Measurements from ENCODE around the gene THAP2.
A peak's percentile ranks its signal among the peaks of the same experiment; 100 is the strongest.
"Not testable (repeated sequence)": the region's sequence is repeated elsewhere in the genome, so short reads cannot be mapped to it uniquely, and the experiment has no call there.

THAP2 gene

GRCh38 chr12:71664411-71665089 lies 449 bp downstream of the THAP2 start:
- DNase-seq = no peak

GRCh38 chr12:71665090-71665463 lies 976 bp downstream of the THAP2 start:
- no peak for DNase-seq

- no peak for DNase-seq
Measured at GRCh38 chr12:71666259-71666658, 2.2 kb downstream of the THAP2 start.

- DNase-seq = no peak
Measured at GRCh38 chr12:71671311-71671710, 7.2 kb downstream of the THAP2 start.

- no peak for DNase-seq
Measured at GRCh38 chr12:71671816-71672215, 7.7 kb downstream of the THAP2 start.

GRCh38 chr12:71682466-71682865 lies 18.4 kb downstream of the THAP2 start:
- no peak for DNase-seq

GRCh38 chr12:71683633-71684032 lies 19.5 kb downstream of the THAP2 start:
- DNase-seq = no peak

GRCh38 chr12:71684081-71684480 lies 20.0 kb downstream of the THAP2 start:
- DNase-seq = peak; percentile 44

- DNase-seq = no peak
Measured at GRCh38 chr12:71685312-71685906, 21.3 kb downstream of the THAP2 start.

GRCh38 chr12:71685914-71686657 lies 22.0 kb downstream of the THAP2 start, which contains the start of gene TMEM19:
Gene TMEM19 (plus strand): TSS chr12:71686082. CDS start chr12:71686681, 599 bp downstream.
- DNase-seq = peak; percentile 90

GRCh38 chr12:71686658-71687025 lies 22.5 kb downstream of the THAP2 start:
- peak; percentile 39 for DNase-seq

- DNase-seq = not testable (repeated sequence)
Measured at GRCh38 chr12:71687172-71687571, 23.1 kb downstream of the THAP2 start.

- DNase-seq = no peak
Measured at GRCh38 chr12:71688961-71689570, 25.0 kb downstream of the THAP2 start.

- DNase-seq = no peak
Measured at GRCh38 chr12:71691504-71692129, 27.5 kb downstream of the THAP2 start.

GRCh38 chr12:71693126-71693525 lies 29.0 kb downstream of the THAP2 start:
- no peak for DNase-seq

- not testable (repeated sequence) for DNase-seq
Measured at GRCh38 chr12:71693651-71694050, 29.6 kb downstream of the THAP2 start.

GRCh38 chr12:71694099-71694820 lies 30.2 kb downstream of the THAP2 start:
- no peak for DNase-seq

- DNase-seq = no peak
Measured at GRCh38 chr12:71695782-71696181, 31.7 kb downstream of the THAP2 start.

- not testable (repeated sequence) for DNase-seq
Measured at GRCh38 chr12:71702181-71702580, 38.1 kb downstream of the THAP2 start.

- no peak for DNase-seq
Measured at GRCh38 chr12:71702590-71702989, 38.5 kb downstream of the THAP2 start.

- no peak for DNase-seq
Measured at GRCh38 chr12:71703206-71703605, 39.1 kb downstream of the THAP2 start.

- DNase-seq = no peak
Measured at GRCh38 chr12:71704920-71705319, 40.8 kb downstream of the THAP2 start.

Data from activated CD4-positive, alpha-beta T cell treated with anti-CD3 and anti-CD28 coated beads, Interleukin-10, Interleukin-2, amounts not matched to agents 100 ng/mL and 50 ng/mL, durations not matched to agents 16 hours and 8 hours (primary cell).